K562 (cell line): ENCODE results near the gene REM2. TPM values are rescaled to one million over a fixed set of nuclear protein-coding genes. Genes with fewer than 3 reads are reported as not detected.
A peak's percentile ranks its signal among the peaks of the same experiment; 100 is the strongest.

Source experiments
- CBX3 ChIP-seq, 2 experiments: IDR thresholded peaks; 1 replicate in 1 of 2; 2 replicates in 1 of 2; pipeline ENCODE4 v1.6.1; 2012; ENCODE audit warnings: inconsistent platforms in 2 of 2, low read length in 2 of 2, borderline replicate concordance in 1 of 2, control low read depth in 1 of 2
- CREB1 ChIP-seq, 2 experiments: sonication (generic) in 1 of 2; formaldehyde crosslinking in 1 of 2; IDR thresholded peaks; 2 replicates each; pipeline versions ENCODE4 v1.6.1 to v1.8.0; 2012 to 2022; ENCODE audit warnings: inconsistent platforms in 1 of 2, mild to moderate bottlenecking in 1 of 2, missing genetic modification reagents in 1 of 2, moderate library complexity in 1 of 2
- ETV6 ChIP-seq, 3 experiments: fragments of 150-350 bp in 1 of 3; sonication (generic) in 1 of 3; formaldehyde crosslinking in 1 of 3; IDR thresholded peaks; 2 replicates each; pipeline versions ENCODE4 v1.6.1 to v1.8.0; 2014 to 2022; ENCODE audit warnings: borderline replicate concordance in 2 of 3, low read depth in 2 of 3, antibody characterized with exemption in 1 of 3, low read length in 1 of 3, mild to moderate bottlenecking in 1 of 3, missing genetic modification reagents in 1 of 3
- MXD1 ChIP-seq: fragments of 250-450 bp; sonication (Bioruptor Pico); IDR thresholded peaks from 2 replicates; pipeline ENCODE4 v1.8.0; 2021; ENCODE audit warnings: borderline replicate concordance, mild to moderate bottlenecking, moderate library complexity; ENCODE audit not compliant: poor library complexity, severe bottlenecking
- NR3C1 ChIP-seq: sonication (generic); formaldehyde crosslinking; IDR thresholded peaks from 2 replicates; pipeline ENCODE4 v1.8.1; 2022; ENCODE audit warnings: missing genetic modification reagents
- PURB ChIP-seq: sonication (generic); formaldehyde crosslinking; IDR thresholded peaks from 2 replicates; pipeline ENCODE4 v1.9.0; 2021; ENCODE audit warnings: low read depth, mild to moderate bottlenecking, missing genetic modification reagents
- RBBP5 ChIP-seq: fragments of 200-600 bp; sonication (generic); IDR thresholded peaks from 2 replicates; pipeline ENCODE4 v1.6.1; 2012; ENCODE audit warnings: borderline replicate concordance, mild to moderate bottlenecking, low read length, control low read depth, inconsistent platforms; ENCODE audit not compliant: insufficient read depth, poor library complexity, severe bottlenecking
- polyA plus RNA-seq, 8 experiments: library from polyadenylated mRNA; depleted of rRNA in 4 of 8; stranded (reverse) in 5 of 8; unstranded in 3 of 8; fragments of >200 nt; fragmentation: Nextera tagmentation in 2 of 8; fragmentation: Illumina TruSeq in 1 of 8; extraction: Ambion mirVana in 2 of 8; extraction: Trizol in 1 of 8; gene quantifications; 2 replicates each; pipeline versions ENCODE4 v1.2.1 to v1.2.3, GENCODE V29; 2011 to 2014; ENCODE audit warnings: inconsistent platforms in 1 of 8, missing spikeins in 1 of 8
- total RNA-seq, 7 experiments: library from RNA; depleted of rRNA in 6 of 7; stranded (reverse); fragments of >200 nt in 6 of 7; fragmentation: Illumina TruSeq in 2 of 7; extraction: Trizol in 2 of 7; gene quantifications; 2 replicates each; pipeline versions ENCODE4 v1.2.1 to v1.2.3, GENCODE V29; 2011 to 2021; ENCODE audit warnings: low replicate concordance in 1 of 7
- TF ChIP-seq, protein P1 (sequence below), 2 experiments: IDR thresholded peaks; 2 replicates each; pipeline ENCODE4 v1.6.1; 2012; ENCODE audit warnings: improper control_type of control experiment in 2 of 2, low read depth in 2 of 2, low read length in 2 of 2, borderline replicate concordance in 1 of 2
- TF ChIP-seq, protein P2 (sequence below): fragments of 450-650 bp; IDR thresholded peaks from 2 replicates; pipeline ENCODE4 v1.6.1; 2016; ENCODE audit warnings: mild to moderate bottlenecking, moderate library complexity

REM2 gene
- total and polyA plus RNA-seq, 9 of the 15 experiments (the other 6 are each of a cell fraction or from before 2014, with no cell fraction given), result 0.18 to 1.0 (median 0.38) TPM

DNA sequence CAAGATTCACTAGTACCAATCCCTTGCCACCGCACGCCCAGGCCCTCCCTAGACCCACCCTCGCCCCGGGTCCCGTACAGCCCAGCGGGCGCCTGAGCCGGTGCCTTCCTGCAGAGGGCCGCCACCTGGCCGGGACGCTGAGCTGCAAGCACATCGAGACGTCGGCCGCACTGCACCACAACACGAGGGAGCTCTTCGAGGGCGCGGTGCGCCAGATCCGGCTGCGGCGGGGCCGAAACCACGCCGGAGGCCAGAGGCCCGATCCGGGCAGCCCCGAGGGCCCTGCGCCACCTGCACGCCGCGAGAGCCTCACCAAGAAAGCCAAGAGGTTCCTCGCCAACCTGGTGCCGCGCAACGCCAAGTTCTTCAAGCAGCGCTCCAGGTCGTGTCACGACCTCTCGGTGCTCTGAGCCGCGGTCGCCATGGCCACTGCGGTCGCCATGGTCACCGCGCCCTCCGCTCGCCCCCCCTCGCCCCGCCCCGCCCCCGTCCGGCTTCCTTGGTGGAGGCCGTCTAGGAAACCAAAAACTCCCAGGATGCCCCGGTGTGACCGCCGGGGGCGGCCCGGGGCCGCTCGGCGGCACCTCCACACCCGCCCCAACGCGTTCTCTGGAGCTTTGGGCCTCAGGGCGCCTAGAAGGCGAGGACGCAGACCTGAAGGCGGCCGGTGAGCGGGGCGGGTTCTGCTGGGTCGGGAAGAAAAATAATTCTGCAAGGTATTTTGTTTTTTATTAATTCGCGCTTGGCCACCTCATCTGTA, 3.7 kb downstream of the REM2 start (continued):
- TF ChIP-seq, protein P1, sequence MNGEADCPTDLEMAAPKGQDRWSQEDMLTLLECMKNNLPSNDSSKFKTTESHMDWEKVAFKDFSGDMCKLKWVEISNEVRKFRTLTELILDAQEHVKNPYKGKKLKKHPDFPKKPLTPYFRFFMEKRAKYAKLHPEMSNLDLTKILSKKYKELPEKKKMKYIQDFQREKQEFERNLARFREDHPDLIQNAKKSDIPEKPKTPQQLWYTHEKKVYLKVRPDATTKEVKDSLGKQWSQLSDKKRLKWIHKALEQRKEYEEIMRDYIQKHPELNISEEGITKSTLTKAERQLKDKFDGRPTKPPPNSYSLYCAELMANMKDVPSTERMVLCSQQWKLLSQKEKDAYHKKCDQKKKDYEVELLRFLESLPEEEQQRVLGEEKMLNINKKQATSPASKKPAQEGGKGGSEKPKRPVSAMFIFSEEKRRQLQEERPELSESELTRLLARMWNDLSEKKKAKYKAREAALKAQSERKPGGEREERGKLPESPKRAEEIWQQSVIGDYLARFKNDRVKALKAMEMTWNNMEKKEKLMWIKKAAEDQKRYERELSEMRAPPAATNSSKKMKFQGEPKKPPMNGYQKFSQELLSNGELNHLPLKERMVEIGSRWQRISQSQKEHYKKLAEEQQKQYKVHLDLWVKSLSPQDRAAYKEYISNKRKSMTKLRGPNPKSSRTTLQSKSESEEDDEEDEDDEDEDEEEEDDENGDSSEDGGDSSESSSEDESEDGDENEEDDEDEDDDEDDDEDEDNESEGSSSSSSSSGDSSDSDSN (IDR thresholded peaks at IDR 0.05; ENCODE audit: borderline replicate concordance in 1 of 2, low read depth in 2 of 2, low read length in 2 of 2), result 0 out of 4 replicates have a peak, but pooled peaks of 1 of the 2 experiments have one; percentile 35
- no peak for TF ChIP-seq PURB (CRISPR knock-in tag)
- TF ChIP-seq NR3C1, result peak; percentile 86; the same call in 1 of the 2 replicates
- TF ChIP-seq CBX3 (IDR thresholded peaks at IDR 0.05; ENCODE audit: borderline replicate concordance in 1 of 2, low read length in 2 of 2), result peak in 1 of 2 experiments; percentile 86; a peak in 1 of 3 replicates
- 0 out of 4 replicates have a peak, but pooled peaks of 1 of the 2 experiments have one; percentile 21 for TF ChIP-seq ETV6 (IDR thresholded peaks at IDR 0.05; ENCODE audit: borderline replicate concordance in 1 of 2, low read depth in 2 of 2, low read length in 1 of 2)
- TF ChIP-seq ETV6 (CRISPR knock-in tag; IDR thresholded peaks at IDR 0.05; ENCODE audit: borderline replicate concordance), result no peak
- TF ChIP-seq RBBP5, result peak; percentile 47
- peak; percentile 2 for TF ChIP-seq MXD1 (CRISPR knock-in tag)
- TF ChIP-seq CREB1 (IDR thresholded peaks at IDR 0.05), result no peak
- peak; percentile 63; the same call in 1 of the 2 replicates for TF ChIP-seq CREB1 (CRISPR knock-in tag; IDR thresholded peaks at IDR 0.05)
- TF ChIP-seq, protein P2, sequence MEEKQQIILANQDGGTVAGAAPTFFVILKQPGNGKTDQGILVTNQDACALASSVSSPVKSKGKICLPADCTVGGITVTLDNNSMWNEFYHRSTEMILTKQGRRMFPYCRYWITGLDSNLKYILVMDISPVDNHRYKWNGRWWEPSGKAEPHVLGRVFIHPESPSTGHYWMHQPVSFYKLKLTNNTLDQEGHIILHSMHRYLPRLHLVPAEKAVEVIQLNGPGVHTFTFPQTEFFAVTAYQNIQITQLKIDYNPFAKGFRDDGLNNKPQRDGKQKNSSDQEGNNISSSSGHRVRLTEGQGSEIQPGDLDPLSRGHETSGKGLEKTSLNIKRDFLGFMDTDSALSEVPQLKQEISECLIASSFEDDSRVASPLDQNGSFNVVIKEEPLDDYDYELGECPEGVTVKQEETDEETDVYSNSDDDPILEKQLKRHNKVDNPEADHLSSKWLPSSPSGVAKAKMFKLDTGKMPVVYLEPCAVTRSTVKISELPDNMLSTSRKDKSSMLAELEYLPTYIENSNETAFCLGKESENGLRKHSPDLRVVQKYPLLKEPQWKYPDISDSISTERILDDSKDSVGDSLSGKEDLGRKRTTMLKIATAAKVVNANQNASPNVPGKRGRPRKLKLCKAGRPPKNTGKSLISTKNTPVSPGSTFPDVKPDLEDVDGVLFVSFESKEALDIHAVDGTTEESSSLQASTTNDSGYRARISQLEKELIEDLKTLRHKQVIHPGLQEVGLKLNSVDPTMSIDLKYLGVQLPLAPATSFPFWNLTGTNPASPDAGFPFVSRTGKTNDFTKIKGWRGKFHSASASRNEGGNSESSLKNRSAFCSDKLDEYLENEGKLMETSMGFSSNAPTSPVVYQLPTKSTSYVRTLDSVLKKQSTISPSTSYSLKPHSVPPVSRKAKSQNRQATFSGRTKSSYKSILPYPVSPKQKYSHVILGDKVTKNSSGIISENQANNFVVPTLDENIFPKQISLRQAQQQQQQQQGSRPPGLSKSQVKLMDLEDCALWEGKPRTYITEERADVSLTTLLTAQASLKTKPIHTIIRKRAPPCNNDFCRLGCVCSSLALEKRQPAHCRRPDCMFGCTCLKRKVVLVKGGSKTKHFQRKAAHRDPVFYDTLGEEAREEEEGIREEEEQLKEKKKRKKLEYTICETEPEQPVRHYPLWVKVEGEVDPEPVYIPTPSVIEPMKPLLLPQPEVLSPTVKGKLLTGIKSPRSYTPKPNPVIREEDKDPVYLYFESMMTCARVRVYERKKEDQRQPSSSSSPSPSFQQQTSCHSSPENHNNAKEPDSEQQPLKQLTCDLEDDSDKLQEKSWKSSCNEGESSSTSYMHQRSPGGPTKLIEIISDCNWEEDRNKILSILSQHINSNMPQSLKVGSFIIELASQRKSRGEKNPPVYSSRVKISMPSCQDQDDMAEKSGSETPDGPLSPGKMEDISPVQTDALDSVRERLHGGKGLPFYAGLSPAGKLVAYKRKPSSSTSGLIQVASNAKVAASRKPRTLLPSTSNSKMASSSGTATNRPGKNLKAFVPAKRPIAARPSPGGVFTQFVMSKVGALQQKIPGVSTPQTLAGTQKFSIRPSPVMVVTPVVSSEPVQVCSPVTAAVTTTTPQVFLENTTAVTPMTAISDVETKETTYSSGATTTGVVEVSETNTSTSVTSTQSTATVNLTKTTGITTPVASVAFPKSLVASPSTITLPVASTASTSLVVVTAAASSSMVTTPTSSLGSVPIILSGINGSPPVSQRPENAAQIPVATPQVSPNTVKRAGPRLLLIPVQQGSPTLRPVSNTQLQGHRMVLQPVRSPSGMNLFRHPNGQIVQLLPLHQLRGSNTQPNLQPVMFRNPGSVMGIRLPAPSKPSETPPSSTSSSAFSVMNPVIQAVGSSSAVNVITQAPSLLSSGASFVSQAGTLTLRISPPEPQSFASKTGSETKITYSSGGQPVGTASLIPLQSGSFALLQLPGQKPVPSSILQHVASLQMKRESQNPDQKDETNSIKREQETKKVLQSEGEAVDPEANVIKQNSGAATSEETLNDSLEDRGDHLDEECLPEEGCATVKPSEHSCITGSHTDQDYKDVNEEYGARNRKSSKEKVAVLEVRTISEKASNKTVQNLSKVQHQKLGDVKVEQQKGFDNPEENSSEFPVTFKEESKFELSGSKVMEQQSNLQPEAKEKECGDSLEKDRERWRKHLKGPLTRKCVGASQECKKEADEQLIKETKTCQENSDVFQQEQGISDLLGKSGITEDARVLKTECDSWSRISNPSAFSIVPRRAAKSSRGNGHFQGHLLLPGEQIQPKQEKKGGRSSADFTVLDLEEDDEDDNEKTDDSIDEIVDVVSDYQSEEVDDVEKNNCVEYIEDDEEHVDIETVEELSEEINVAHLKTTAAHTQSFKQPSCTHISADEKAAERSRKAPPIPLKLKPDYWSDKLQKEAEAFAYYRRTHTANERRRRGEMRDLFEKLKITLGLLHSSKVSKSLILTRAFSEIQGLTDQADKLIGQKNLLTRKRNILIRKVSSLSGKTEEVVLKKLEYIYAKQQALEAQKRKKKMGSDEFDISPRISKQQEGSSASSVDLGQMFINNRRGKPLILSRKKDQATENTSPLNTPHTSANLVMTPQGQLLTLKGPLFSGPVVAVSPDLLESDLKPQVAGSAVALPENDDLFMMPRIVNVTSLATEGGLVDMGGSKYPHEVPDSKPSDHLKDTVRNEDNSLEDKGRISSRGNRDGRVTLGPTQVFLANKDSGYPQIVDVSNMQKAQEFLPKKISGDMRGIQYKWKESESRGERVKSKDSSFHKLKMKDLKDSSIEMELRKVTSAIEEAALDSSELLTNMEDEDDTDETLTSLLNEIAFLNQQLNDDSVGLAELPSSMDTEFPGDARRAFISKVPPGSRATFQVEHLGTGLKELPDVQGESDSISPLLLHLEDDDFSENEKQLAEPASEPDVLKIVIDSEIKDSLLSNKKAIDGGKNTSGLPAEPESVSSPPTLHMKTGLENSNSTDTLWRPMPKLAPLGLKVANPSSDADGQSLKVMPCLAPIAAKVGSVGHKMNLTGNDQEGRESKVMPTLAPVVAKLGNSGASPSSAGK, result peak; percentile 99
